CD8-positive, alpha-beta memory T cell (primary cell): Measurements from ENCODE around the gene INPP5A. TPM values are rescaled to one million over a fixed set of nuclear protein-coding genes. Genes with fewer than 3 reads are reported as not detected.
A peak's percentile ranks its signal among the peaks of the same experiment; 100 is the strongest.

Experiments used
- CTCF ChIA-PET: fragments of 350-600 bp; sonication (Branson Sonifier 250); formaldehyde crosslinking; loops from one replicate; lab custom pipeline; 2021; ENCODE audit warnings: antibody characterized with exemption; lab: Charles Lee
- POLR2A ChIA-PET: fragments of 350-600 bp; sonication (Branson Sonifier 250); formaldehyde crosslinking; loops from one replicate; lab custom pipeline; 2021; ENCODE audit warnings: antibody characterized with exemption; lab: Charles Lee
- DNase-seq, 5 donors: peaks; one replicate each; pipeline versions ENCODE4 v3.0.0 to v3.0.0-alpha.2; 2020 to 2022; ENCODE audit warnings: mixed read lengths in 1 of 5
- H3K27ac ChIP-seq: one replicate; pipeline ENCODE4 v1.7.0; 2013; ENCODE audit warnings: low read depth, mild to moderate bottlenecking, low read length, moderate library complexity
- H3K27me3 ChIP-seq: 2 replicates; pipeline ENCODE4 v1.7.0; 2013; ENCODE audit warnings: low read length, mild to moderate bottlenecking; ENCODE audit not compliant: insufficient read depth, poor library complexity, severe bottlenecking
- H3K36me3 ChIP-seq: 2 replicates; pipeline ENCODE4 v1.7.0; 2013; ENCODE audit warnings: mild to moderate bottlenecking, low read length, moderate library complexity; ENCODE audit not compliant: insufficient read depth
- H3K4me1 ChIP-seq: 2 replicates; pipeline ENCODE4 v1.7.0; 2013; ENCODE audit warnings: mild to moderate bottlenecking, low read length, moderate library complexity; ENCODE audit not compliant: insufficient read depth
- H3K4me3 ChIP-seq: 2 replicates; pipeline ENCODE4 v1.7.0; 2013; ENCODE audit warnings: mild to moderate bottlenecking, low read length
- H3K9me3 ChIP-seq: 2 replicates; pipeline ENCODE4 v1.7.0; 2013; ENCODE audit warnings: mild to moderate bottlenecking, low read length
- H3K27ac Mint-ChIP-seq, 8 donors: one replicate each; pipeline ENCODE4 v1.8.0; 2020 to 2021; ENCODE audit warnings: mixed read lengths in 8 of 8, mild to moderate bottlenecking in 6 of 8, inconsistent platforms in 3 of 8, moderate library complexity in 3 of 8
- H3K27me3 Mint-ChIP-seq, 2 donors: one replicate each; pipeline ENCODE4 v1.8.0; 2020 to 2021; ENCODE audit warnings: mixed read lengths in 2 of 2, mild to moderate bottlenecking in 1 of 2, moderate library complexity in 1 of 2
- H3K36me3 Mint-ChIP-seq, 3 donors: one replicate each; pipeline ENCODE4 v1.8.0; 2020 to 2021; ENCODE audit warnings: mixed read lengths in 3 of 3, inconsistent platforms in 1 of 3, mild to moderate bottlenecking in 1 of 3
- H3K4me1 Mint-ChIP-seq, 3 donors: one replicate each; pipeline ENCODE4 v1.8.0; 2020 to 2021; ENCODE audit warnings: mixed read lengths in 3 of 3, inconsistent platforms in 1 of 3, mild to moderate bottlenecking in 1 of 3
- H3K4me3 Mint-ChIP-seq, 7 donors: one replicate each; pipeline ENCODE4 v1.8.0; 2020 to 2021; ENCODE audit warnings: mixed read lengths in 7 of 7, mild to moderate bottlenecking in 6 of 7, moderate library complexity in 4 of 7, inconsistent platforms in 2 of 7
- H3K9me3 Mint-ChIP-seq, 5 donors: one replicate each; pipeline ENCODE4 v1.8.0; 2020 to 2022; ENCODE audit warnings: mixed read lengths in 5 of 5, mild to moderate bottlenecking in 3 of 5, moderate library complexity in 2 of 5, inconsistent platforms in 1 of 5
- polyA plus RNA-seq: library from polyadenylated mRNA; unstranded; fragments of 300-500 nt; fragmentation: Illumina TruSeq; gene quantifications from one replicate; pipeline ENCODE4 v1.2.3, GENCODE V29; 2021
- total RNA-seq, 2 experiments: library from RNA; stranded (reverse); gene quantifications; one replicate each; pipeline ENCODE4 v1.2.3, GENCODE V29; 2021

INPP5A gene
- total and polyA plus RNA-seq, 3 experiments from 2014 or later, result 1.1 to 6.1 (median 4.8) TPM

- DNase-seq, result no peak
- no peak overlapping the region for H3K4me3 ChIP-seq
- POLR2A ChIA-PET, result no interaction called here
- no peaks in the 10 kb centered on the region for H3K27me3 ChIP-seq
- Mint-ChIP-seq H3K36me3 (peaks cover 2 to 29% (median 2%) of the 10 kb centered on the region in 3 donors), H3K27me3 (no peaks in the 10 kb centered on the region), H3K4me1 (no peaks in the 10 kb centered on the region), H3K4me3 (no peak overlapping the region), H3K9me3 (no peaks in the 10 kb centered on the region), H3K27ac (no peak overlapping the region)
- H3K4me1 ChIP-seq, result no peaks in the 10 kb centered on the region
- no peaks in the 10 kb centered on the region for H3K9me3 ChIP-seq
- H3K27ac ChIP-seq, result no peak overlapping the region
- CTCF ChIA-PET, result no interaction called here
- no peaks in the 10 kb centered on the region for H3K36me3 ChIP-seq
Observed at GRCh38 chr10:132776186-132776585, 238.6 kb downstream of the INPP5A start.

- no peaks in the 10 kb centered on the region for H3K36me3 ChIP-seq
- Mint-ChIP-seq H3K9me3 (no peaks in the 10 kb centered on the region), H3K27ac (no peak overlapping the region), H3K4me1 (no peaks in the 10 kb centered on the region), H3K4me3 (no peak overlapping the region), H3K27me3 (peaks cover 0 to 1% of the 10 kb centered on the region in 2 donors), H3K36me3 (peaks cover 5 to 34% (median 7%) of the 10 kb centered on the region in 3 donors)
- ChIA-PET POLR2A (no interaction called here), CTCF (no interaction called here)
- no peak overlapping the region for H3K27ac ChIP-seq
- no peak overlapping the region for H3K4me3 ChIP-seq
- DNase-seq, result no peak
- no peaks in the 10 kb centered on the region for H3K9me3 ChIP-seq
- no peaks in the 10 kb centered on the region for H3K27me3 ChIP-seq
- no peaks in the 10 kb centered on the region for H3K4me1 ChIP-seq
Observed at GRCh38 chr10:132776821-132777220, 239.2 kb downstream of the INPP5A start.

- no peaks in the 10 kb centered on the region for H3K4me1 ChIP-seq
- POLR2A ChIA-PET, result no interaction called here
- no peak overlapping the region for H3K27ac ChIP-seq
- Mint-ChIP-seq H3K4me3 (no peak overlapping the region), H3K36me3 (peaks cover 8 to 40% (median 10%) of the 10 kb centered on the region in 3 donors), H3K9me3 (no peaks in the 10 kb centered on the region), H3K4me1 (no peaks in the 10 kb centered on the region), H3K27me3 (peaks cover 0 to 2% of the 10 kb centered on the region in 2 donors), H3K27ac (no peak overlapping the region)
- H3K9me3 ChIP-seq, result no peaks in the 10 kb centered on the region
- H3K4me3 ChIP-seq, result no peak overlapping the region
- no peaks in the 10 kb centered on the region for H3K36me3 ChIP-seq
- H3K27me3 ChIP-seq, result no peaks in the 10 kb centered on the region
- CTCF ChIA-PET, result no interaction called here
- no peak for DNase-seq
Observed at GRCh38 chr10:132777441-132777840, 239.9 kb downstream of the INPP5A start.

- no peak overlapping the region for H3K27ac ChIP-seq
- POLR2A ChIA-PET, result no interaction called here
- H3K4me1 ChIP-seq, result no peaks in the 10 kb centered on the region
- Mint-ChIP-seq H3K4me1 (peaks cover 3% of the 10 kb centered on the region in 3 donors), H3K9me3 (peaks cover 0 to 9% (median 2%) of the 10 kb centered on the region in 5 donors), H3K27me3 (peaks cover 11 to 17% of the 10 kb centered on the region in 2 donors), H3K27ac (no peak overlapping the region), H3K36me3 (peaks cover 12 to 46% (median 22%) of the 10 kb centered on the region in 3 donors), H3K4me3 (no peak overlapping the region)
- no peaks in the 10 kb centered on the region for H3K36me3 ChIP-seq
- no peak for DNase-seq
- CTCF ChIA-PET, result no interaction called here
- no peaks in the 10 kb centered on the region for H3K9me3 ChIP-seq
- H3K27me3 ChIP-seq, result no peaks in the 10 kb centered on the region
- no peak overlapping the region for H3K4me3 ChIP-seq
Observed at GRCh38 chr10:132779549-132780294, 242.1 kb downstream of the INPP5A start.

GRCh38 chr10:132780356-132780755 is 242.8 kb downstream of the INPP5A start:
- H3K27ac Mint-ChIP-seq, result no peak overlapping the region
- H3K27me3 Mint-ChIP-seq, result peaks cover 11 to 17% of the 10 kb centered on the region in 2 donors
- no peaks in the 10 kb centered on the region for H3K27me3 ChIP-seq
- peaks cover 12 to 46% (median 22%) of the 10 kb centered on the region in 3 donors for H3K36me3 Mint-ChIP-seq
- DNase-seq, result no peak
- CTCF ChIA-PET, result no interaction called here
- POLR2A ChIA-PET, result no interaction called here
- H3K4me1 ChIP-seq, result no peaks in the 10 kb centered on the region
- H3K4me3 ChIP-seq, result no peak overlapping the region
- no peaks in the 10 kb centered on the region for H3K9me3 ChIP-seq
- no peak overlapping the region for H3K4me3 Mint-ChIP-seq
- peaks cover 0 to 9% (median 2%) of the 10 kb centered on the region in 5 donors for H3K9me3 Mint-ChIP-seq
- peaks cover 3% of the 10 kb centered on the region in 3 donors for H3K4me1 Mint-ChIP-seq
- no peaks in the 10 kb centered on the region for H3K36me3 ChIP-seq
- H3K27ac ChIP-seq, result no peak overlapping the region

- Histone ChIP-seq H3K4me3 (no peak overlapping the region), H3K27ac (no peak overlapping the region), H3K9me3 (no peaks in the 10 kb centered on the region), H3K27me3 (no peaks in the 10 kb centered on the region), H3K4me1 (no peaks in the 10 kb centered on the region), H3K36me3 (no peaks in the 10 kb centered on the region)
- ChIA-PET CTCF (no interaction called here), POLR2A (no interaction called here)
- DNase-seq, result no peak
- peak overlapping the region in 1 of 8 donors; percentile 54 for H3K27ac Mint-ChIP-seq
- H3K27me3 Mint-ChIP-seq, result peaks cover 11 to 17% of the 10 kb centered on the region in 2 donors
- H3K36me3 Mint-ChIP-seq, result peaks cover 12 to 43% (median 22%) of the 10 kb centered on the region in 3 donors
- no peak overlapping the region for H3K4me3 Mint-ChIP-seq
- H3K4me1 Mint-ChIP-seq, result peaks cover 3% of the 10 kb centered on the region in 3 donors
- H3K9me3 Mint-ChIP-seq, result peaks cover 0 to 9% (median 2%) of the 10 kb centered on the region in 5 donors
Observed at GRCh38 chr10:132781556-132781955, 244.0 kb downstream of the INPP5A start.

GRCh38 chr10:132783165-132783939 is 245.8 kb downstream of the INPP5A start:
- DNase-seq, result no peak
- Mint-ChIP-seq H3K4me3 (peak overlapping the region in 2 of 7 donors; percentile 45 to 69), H3K27ac (no peak overlapping the region), H3K9me3 (peaks cover 0 to 9% (median 2%) of the 10 kb centered on the region in 5 donors), H3K4me1 (peaks cover 3% of the 10 kb centered on the region in 3 donors), H3K36me3 (peaks cover 12 to 32% (median 22%) of the 10 kb centered on the region in 3 donors), H3K27me3 (peaks cover 11 to 17% of the 10 kb centered on the region in 2 donors)
- CTCF ChIA-PET, result no interaction called here
- Histone ChIP-seq H3K27ac (no peak overlapping the region), H3K4me1 (no peaks in the 10 kb centered on the region), H3K9me3 (no peaks in the 10 kb centered on the region), H3K36me3 (no peaks in the 10 kb centered on the region), H3K27me3 (no peaks in the 10 kb centered on the region), H3K4me3 (no peak overlapping the region)
- POLR2A ChIA-PET, result no interaction called here
